Hepatocyte (in vitro differentiated cells): Measurements from ENCODE around the gene FAU.

ENCODE experiments used
- EZH2phosphoT487 ChIP-seq: fragments of 200-600 bp; sonication (generic); IDR thresholded peaks from one replicate; pipeline ENCODE4 v1.6.1; 2018; ENCODE audit warnings: antibody characterized with exemption, mild to moderate bottlenecking, low read depth, moderate library complexity; ENCODE audit not compliant: unreplicated experiment, severe bottlenecking
- TF ChIP-seq, protein P1 (sequence below): fragments of 200-600 bp; sonication (generic); IDR thresholded peaks from 2 replicates; pipeline ENCODE4 v1.5.1; 2016; ENCODE audit warnings: antibody characterized with exemption, mild to moderate bottlenecking; ENCODE audit not compliant: poor library complexity

DNA sequence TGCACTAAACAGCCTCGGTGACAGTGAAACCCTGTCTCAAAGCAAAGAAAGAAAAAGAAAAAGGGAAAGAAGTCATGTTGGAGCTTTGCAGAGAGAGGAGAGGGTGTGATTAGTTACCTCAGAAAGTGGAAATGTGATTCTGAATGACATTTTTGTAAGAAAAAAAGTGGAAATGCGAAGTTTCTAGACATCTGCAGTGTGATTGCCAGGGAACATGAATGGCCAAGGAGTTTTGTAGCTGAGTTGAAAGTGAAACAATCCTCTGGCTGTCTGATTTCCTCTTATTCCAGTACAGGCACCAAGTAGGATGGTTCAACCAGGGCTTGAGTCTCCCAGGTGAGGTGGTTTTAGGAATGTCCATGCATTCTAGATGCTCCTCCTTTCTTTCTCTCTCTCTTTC lies 30.2 kb upstream of the FAU start:
- TF ChIP-seq, protein P1, sequence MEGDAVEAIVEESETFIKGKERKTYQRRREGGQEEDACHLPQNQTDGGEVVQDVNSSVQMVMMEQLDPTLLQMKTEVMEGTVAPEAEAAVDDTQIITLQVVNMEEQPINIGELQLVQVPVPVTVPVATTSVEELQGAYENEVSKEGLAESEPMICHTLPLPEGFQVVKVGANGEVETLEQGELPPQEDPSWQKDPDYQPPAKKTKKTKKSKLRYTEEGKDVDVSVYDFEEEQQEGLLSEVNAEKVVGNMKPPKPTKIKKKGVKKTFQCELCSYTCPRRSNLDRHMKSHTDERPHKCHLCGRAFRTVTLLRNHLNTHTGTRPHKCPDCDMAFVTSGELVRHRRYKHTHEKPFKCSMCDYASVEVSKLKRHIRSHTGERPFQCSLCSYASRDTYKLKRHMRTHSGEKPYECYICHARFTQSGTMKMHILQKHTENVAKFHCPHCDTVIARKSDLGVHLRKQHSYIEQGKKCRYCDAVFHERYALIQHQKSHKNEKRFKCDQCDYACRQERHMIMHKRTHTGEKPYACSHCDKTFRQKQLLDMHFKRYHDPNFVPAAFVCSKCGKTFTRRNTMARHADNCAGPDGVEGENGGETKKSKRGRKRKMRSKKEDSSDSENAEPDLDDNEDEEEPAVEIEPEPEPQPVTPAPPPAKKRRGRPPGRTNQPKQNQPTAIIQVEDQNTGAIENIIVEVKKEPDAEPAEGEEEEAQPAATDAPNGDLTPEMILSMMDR, result no peak
- no peak for TF ChIP-seq EZH2phosphoT487
